Mammary epithelial cell (primary cell): Measurements from ENCODE around the gene KRT31.

Source experiments
- CTCF ChIP-seq, 2 donors: IDR thresholded peaks in 1 of 2; conservative IDR thresholded peaks in 1 of 2; 2 replicates each; pipeline ENCODE4 v1.5.1; 2011 to 2012; ENCODE audit warnings: inconsistent platforms in 2 of 2, low read length in 2 of 2, mild to moderate bottlenecking in 2 of 2, control low read depth in 1 of 2, low read depth in 1 of 2; ENCODE audit not compliant: insufficient read depth in 1 of 2; ENCODE audit errors: extremely low read depth in 1 of 2
- EZH2 ChIP-seq: IDR thresholded peaks from 2 replicates; pipeline ENCODE4 v1.6.1; 2012; ENCODE audit warnings: low read length, inconsistent platforms, borderline replicate concordance

- no peak for TF ChIP-seq CTCF (conservative IDR thresholded peaks at IDR 0.05 in 1 of 2, IDR thresholded peaks at IDR 0.05 in 1 of 2; ENCODE audit: extremely low read depth in 1 of 2, insufficient read depth in 1 of 2, low read depth in 1 of 2, low read length in 2 of 2)
- TF ChIP-seq EZH2 = no peak
Observed at GRCh38 chr17:41418116-41418860, 20.9 kb upstream of the KRT31 start.
